ENCODE measurements around the gene CHD5. TPM values are rescaled to one million over a fixed set of nuclear protein-coding genes. Genes with fewer than 3 reads are reported as not detected.
"Not testable (repeated sequence)": the region's sequence is repeated elsewhere in the genome, so short reads cannot be mapped to it uniquely, and the experiment has no call there.

Gene CHD5
- total RNA-seq, 4 donors from 2014 or later: 0.04 to 0.36 (median 0.13) TPM; not detected in 1

DNA sequence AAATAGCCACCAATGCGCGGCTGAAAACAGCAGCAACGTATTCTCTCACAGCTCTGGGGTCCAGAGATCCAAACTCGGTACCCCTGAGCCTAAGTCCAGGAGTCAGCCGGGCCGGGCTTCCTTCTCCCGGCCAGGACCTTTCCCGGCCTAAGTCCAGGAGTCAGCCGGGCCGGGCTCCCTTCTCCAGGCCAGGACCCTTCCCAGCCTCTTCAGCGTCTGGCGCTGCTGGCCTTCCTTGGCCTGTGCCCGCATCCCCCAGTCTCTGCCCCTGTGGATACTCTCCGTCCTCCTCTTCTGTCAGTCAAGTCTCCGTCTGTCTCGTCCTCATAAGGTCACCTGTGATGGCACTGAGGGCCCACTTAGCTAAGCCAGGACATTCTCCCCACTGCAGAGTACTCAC is 102.2 kb downstream of the CHD5 start:
- WGBS: 92% methylated on average over 16 of the region's 16 CpGs
- Histone ChIP-seq H3K36me3 (peaks cover 6% of the 10 kb centered on the region), H3K4me3 (no peak overlapping the region), H3K27ac (no peak overlapping the region), H3K9me3 (no peaks in the 10 kb centered on the region), H3K27me3 (no peaks in the 10 kb centered on the region), H3K4me1 (peaks cover 10% of the 10 kb centered on the region)
- TF ChIP-seq EP300 (IDR thresholded peaks at IDR 0.05): no peak
- TF ChIP-seq POLR2AphosphoS5 (IDR thresholded peaks at IDR 0.05): no peak
- TF ChIP-seq, protein P1, sequence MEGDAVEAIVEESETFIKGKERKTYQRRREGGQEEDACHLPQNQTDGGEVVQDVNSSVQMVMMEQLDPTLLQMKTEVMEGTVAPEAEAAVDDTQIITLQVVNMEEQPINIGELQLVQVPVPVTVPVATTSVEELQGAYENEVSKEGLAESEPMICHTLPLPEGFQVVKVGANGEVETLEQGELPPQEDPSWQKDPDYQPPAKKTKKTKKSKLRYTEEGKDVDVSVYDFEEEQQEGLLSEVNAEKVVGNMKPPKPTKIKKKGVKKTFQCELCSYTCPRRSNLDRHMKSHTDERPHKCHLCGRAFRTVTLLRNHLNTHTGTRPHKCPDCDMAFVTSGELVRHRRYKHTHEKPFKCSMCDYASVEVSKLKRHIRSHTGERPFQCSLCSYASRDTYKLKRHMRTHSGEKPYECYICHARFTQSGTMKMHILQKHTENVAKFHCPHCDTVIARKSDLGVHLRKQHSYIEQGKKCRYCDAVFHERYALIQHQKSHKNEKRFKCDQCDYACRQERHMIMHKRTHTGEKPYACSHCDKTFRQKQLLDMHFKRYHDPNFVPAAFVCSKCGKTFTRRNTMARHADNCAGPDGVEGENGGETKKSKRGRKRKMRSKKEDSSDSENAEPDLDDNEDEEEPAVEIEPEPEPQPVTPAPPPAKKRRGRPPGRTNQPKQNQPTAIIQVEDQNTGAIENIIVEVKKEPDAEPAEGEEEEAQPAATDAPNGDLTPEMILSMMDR (IDR thresholded peaks at IDR 0.05): no peak
- no peak for TF ChIP-seq POLR2A (IDR thresholded peaks at IDR 0.05)
- DNase-seq (ENCODE audit: low spot score in 2 of 2): no peak

DNA sequence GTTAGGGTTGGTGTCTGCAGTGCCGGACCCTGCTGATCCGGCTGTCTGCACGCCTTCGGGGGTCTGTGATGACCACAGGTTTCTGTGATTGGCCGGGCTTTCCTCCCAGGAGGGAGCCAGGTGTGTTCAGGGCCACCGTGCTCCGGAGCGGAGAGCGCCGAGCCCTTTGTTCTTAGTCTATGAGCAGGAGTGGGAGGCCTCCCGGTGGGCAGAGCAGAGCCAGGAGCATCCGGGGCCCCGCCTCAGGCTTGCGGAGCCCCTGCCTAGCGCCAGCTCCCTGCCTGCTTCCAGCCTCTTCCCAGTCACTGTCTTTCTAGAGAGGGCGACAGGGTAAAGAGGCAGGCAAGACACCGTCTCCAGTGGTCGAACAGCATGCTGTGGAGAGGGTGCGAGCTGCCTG is 102.6 kb downstream of the CHD5 start:
- WGBS: 92% methylated on average over 9 of the region's 19 CpGs
- TF ChIP-seq POLR2A (IDR thresholded peaks at IDR 0.05) (no peak), EP300 (IDR thresholded peaks at IDR 0.05) (no peak), POLR2AphosphoS5 (IDR thresholded peaks at IDR 0.05) (no peak)
- TF ChIP-seq, protein P1 (IDR thresholded peaks at IDR 0.05): no peak
- no peak for DNase-seq (ENCODE audit: low spot score in 2 of 2)
- no peaks in the 10 kb centered on the region for H3K9me3 ChIP-seq
- peaks cover 6% of the 10 kb centered on the region for H3K36me3 ChIP-seq
- peaks cover 7% of the 10 kb centered on the region for H3K4me1 ChIP-seq
- H3K4me3 ChIP-seq: no peak overlapping the region
- H3K27me3 ChIP-seq: no peaks in the 10 kb centered on the region
- no peak overlapping the region for H3K27ac ChIP-seq

DNA sequence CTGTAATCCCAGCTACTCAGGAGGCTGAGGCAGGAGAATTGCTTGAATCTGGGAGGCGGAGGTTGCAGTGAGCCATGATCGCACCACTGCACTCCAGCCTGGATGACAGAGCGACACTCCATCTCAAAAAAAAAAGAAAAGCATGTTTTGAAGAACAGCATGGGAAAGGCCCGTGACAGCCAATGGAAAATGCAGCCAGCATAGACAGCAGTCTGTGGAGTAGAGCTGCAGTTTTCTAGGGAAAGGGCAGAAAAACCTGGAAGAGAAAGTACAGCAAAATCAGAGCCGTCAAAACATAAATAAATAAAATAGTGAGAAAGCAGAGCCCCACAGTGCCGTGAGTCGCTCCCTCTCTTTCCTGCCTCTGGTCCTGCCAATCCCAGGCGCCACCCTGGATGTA is 103.1 kb downstream of the CHD5 start:
- not testable (repeated sequence) for H3K27me3 ChIP-seq; H3K9me3 ChIP-seq; H3K4me1 ChIP-seq; H3K4me3 ChIP-seq; H3K27ac ChIP-seq; H3K36me3 ChIP-seq; DNase-seq (ENCODE audit: low spot score in 2 of 2)
- 92% methylated on average over 8 of the region's 8 CpGs for WGBS

DNA sequence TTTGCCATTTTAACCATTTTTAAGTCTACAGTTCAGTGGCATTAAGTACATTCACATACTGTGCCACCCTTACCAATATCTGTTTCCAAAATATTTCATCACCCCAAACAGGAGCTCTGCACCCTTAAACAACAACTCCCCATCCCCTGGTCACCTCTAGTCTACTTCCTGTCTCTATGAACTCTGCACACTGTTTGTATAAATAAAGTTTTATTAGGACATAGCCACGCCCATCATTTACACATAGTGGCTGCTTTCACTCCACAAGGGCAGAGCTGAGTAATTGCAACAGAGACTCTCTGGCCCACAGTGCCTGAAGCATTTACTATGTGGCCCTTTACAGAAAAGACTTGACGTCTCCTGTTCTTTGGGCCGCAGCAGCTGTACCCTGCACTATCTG is 104.4 kb downstream of the CHD5 start:
- Histone ChIP-seq H3K4me3 (no peak overlapping the region), H3K36me3 (peaks cover 6% of the 10 kb centered on the region), H3K9me3 (no peaks in the 10 kb centered on the region), H3K27ac (no peak overlapping the region), H3K4me1 (no peaks in the 10 kb centered on the region), H3K27me3 (no peaks in the 10 kb centered on the region)
- no peak for DNase-seq (ENCODE audit: low spot score in 2 of 2)
- TF ChIP-seq POLR2A (IDR thresholded peaks at IDR 0.05) (no peak), POLR2AphosphoS5 (IDR thresholded peaks at IDR 0.05) (no peak), EP300 (IDR thresholded peaks at IDR 0.05) (no peak)
- TF ChIP-seq, protein P1 (IDR thresholded peaks at IDR 0.05): no peak
- 93% methylated on average over 3 of the region's 3 CpGs for WGBS

DNA sequence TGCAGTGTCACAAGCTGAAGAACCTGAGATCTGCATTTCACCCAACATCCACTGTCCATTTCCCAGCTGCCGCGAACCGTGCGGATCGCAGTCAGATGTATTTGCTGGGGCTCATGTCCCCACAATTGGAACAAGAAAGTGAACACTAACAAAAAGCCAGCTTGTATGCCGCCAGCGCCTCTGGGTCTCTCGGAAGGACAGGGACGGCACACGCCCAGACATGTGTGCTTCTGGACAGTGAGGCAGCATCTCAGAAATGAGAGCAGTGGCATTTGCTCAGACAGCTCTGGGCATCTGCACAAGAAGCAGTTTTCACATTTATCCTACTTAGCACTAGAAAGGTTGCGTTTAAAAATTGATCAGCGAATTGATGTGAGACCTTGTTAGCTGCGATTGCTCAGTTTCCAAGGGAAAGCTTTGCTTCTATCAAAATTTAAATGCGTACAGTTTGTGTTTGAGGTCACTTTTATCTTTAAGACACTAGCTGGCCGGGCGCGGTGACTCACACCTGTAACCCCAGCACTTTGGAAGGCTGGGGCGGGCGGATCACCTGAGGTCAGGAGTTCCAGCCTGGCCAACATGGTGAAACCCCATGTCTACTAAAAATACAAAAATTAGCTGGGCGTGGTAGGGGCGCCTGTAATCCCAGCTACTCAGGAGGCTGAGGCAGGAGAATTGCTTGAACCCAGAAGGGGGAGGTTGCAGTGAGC is 105.8 kb downstream of the CHD5 start:
- TF ChIP-seq EP300 (IDR thresholded peaks at IDR 0.05) (no peak), POLR2AphosphoS5 (IDR thresholded peaks at IDR 0.05) (no peak), POLR2A (IDR thresholded peaks at IDR 0.05) (no peak)
- TF ChIP-seq, protein P1 (IDR thresholded peaks at IDR 0.05): no peak
- no peaks in the 10 kb centered on the region for H3K9me3 ChIP-seq
- WGBS: 92% methylated on average over 20 of the region's 21 CpGs

More for the DNA sequence above, 105.8 kb downstream of the CHD5 start:
- DNase-seq (ENCODE audit: low spot score in 2 of 2): no peak
- Histone ChIP-seq H3K27me3 (no peaks in the 10 kb centered on the region), H3K4me1 (no peaks in the 10 kb centered on the region), H3K36me3 (peaks cover 6% of the 10 kb centered on the region), H3K4me3 (no peak overlapping the region), H3K27ac (no peak overlapping the region)
